ENCODE results near the gene GPR137B. TPM values are rescaled to one million over a fixed set of nuclear protein-coding genes. Genes with fewer than 3 reads are reported as not detected.
A peak's percentile ranks its signal among the peaks of the same experiment; 100 is the strongest.

GPR137B gene
- total RNA-seq, 2 donors from 2014 or later = 4.5 to 7.7 TPM

DNA sequence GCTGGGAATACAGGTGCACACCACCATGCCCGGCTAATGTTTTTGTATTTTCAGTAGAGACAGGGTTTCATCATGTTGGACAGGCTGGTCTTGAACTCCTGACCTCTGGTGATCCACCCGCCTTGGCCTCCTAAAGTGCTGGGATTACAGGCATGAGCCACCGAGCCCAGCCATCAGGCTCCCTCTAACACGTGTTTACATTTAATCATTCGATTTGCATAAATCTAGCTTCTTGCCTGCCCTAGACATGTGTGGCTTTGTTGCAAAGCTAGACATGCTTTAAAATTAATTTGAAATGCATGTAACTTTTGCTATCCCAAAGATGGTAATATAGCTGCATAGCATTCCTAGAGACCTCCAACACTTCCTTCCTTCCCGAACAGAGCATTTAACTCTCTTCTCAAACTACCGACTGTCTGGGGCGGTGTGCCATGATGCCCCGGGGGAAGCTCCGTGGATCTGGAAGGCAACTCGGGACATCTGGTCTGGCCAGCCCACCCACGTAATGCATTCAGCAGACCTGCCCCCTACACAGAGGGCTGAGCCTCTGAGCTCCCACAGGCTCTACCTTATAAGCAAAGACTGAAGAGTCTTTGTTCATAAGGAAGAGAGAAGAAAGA, 42.9 kb upstream of the GPR137B start:
- intact Hi-C loops (cut with DNase I) = no loop called here
- Histone ChIP-seq H3K27ac (no peak overlapping the region), H3K36me3 (no peaks in the 10 kb centered on the region), H3K9me3 (no peaks in the 10 kb centered on the region), H3K4me3 (no peak overlapping the region), H3K27me3 (no peaks in the 10 kb centered on the region), H3K4me1 (no peaks in the 10 kb centered on the region), H3K9ac (ENCODE audit: low read depth in 2 of 2, low read length in 2 of 2) (no peak overlapping the region)
- TF ChIP-seq, protein P1, sequence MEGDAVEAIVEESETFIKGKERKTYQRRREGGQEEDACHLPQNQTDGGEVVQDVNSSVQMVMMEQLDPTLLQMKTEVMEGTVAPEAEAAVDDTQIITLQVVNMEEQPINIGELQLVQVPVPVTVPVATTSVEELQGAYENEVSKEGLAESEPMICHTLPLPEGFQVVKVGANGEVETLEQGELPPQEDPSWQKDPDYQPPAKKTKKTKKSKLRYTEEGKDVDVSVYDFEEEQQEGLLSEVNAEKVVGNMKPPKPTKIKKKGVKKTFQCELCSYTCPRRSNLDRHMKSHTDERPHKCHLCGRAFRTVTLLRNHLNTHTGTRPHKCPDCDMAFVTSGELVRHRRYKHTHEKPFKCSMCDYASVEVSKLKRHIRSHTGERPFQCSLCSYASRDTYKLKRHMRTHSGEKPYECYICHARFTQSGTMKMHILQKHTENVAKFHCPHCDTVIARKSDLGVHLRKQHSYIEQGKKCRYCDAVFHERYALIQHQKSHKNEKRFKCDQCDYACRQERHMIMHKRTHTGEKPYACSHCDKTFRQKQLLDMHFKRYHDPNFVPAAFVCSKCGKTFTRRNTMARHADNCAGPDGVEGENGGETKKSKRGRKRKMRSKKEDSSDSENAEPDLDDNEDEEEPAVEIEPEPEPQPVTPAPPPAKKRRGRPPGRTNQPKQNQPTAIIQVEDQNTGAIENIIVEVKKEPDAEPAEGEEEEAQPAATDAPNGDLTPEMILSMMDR (IDR thresholded peaks at IDR 0.05) = no peak
- no peak for DNase-seq

DNA sequence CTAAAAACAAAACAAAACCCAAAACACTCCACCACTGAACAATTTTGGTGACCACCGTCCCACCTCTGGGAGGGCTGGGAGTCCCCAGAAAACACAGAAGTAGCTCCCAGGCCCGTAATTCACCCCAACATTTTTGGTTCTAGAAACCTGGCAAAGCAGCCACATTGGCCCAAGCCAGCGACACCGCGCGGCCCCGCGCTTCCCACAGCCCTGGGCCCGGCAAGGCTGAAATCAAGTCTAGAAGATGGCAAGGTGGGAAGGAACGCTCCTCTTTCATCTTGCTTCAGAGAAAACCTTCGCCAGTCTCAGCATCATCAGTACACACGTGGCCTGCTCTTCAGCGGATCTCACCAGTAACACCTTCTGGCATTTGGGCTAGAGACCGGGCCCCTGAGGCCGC, 41.5 kb upstream of the GPR137B start:
- intact Hi-C loops (cut with DNase I) = loop anchor here (5.0 kb wide), 1 partner anchor 772 kb away; no protein-coding TSS in a partner anchor
- TF ChIP-seq, protein P1 (IDR thresholded peaks at IDR 0.05) = no peak
- DNase-seq = no peak

DNA sequence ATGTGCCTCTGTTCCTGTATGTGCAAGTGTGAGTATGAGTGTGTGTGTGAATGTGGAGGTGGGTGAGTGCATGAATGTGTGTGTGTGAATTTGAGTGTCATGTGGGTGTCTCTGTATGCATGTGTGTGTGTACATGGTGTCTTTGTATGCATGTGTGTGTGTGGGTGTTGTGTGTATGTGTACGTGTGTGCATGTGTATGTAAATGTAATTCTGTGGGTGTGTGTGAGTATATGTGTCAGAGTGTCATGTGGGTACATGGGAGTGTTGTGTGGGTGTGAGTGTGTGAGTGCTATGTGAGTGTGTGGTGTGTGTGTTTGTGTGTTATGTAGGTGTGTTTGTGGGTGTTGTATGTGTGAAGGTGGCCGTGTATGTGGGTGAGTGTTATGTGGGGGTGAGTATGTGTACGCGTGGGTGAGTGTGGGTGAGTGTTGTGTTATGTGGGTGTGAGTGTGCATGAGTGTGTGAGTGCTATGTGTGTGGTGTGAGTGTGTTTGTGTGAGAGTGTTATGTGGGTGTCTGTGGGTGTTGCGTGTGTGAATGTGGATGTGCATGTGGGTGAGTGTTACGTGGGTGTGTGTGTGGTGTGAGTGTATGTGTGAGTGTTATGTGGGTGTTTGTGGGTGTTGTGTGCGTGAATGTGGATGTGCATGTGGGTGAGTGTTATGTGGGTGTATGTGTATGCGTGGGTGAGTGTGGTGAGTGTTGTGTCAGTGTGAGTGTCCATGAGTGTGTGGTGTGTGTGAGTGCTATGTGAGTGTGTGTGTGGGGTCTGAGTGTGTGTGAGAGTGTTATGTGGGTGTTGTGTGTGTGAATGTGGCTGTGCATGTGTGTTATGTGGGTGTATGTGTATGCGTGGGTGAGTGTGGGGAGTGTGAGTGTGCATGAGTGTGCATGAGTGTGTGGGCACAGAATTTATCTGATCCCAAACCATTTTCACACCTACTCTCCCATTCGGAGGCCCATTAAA, 40.8 kb upstream of the GPR137B start:
- intact Hi-C loops (cut with DNase I) = loop anchor here (5.0 kb wide), 1 partner anchor 771 kb away; no protein-coding TSS in a partner anchor
- H3K27ac ChIP-seq = no peak overlapping the region
- TF ChIP-seq, protein P1 (IDR thresholded peaks at IDR 0.05) = no peak
- DNase-seq = no peak
- H3K36me3 ChIP-seq = no peaks in the 10 kb centered on the region
- no peaks in the 10 kb centered on the region for H3K4me1 ChIP-seq
- H3K9ac ChIP-seq (ENCODE audit: low read depth in 2 of 2, low read length in 2 of 2) = no peak overlapping the region
- no peaks in the 10 kb centered on the region for H3K27me3 ChIP-seq
- H3K9me3 ChIP-seq = no peaks in the 10 kb centered on the region
- no peak overlapping the region for H3K4me3 ChIP-seq

More for the DNA sequence above, 41.5 kb upstream of the GPR137B start:
- Histone ChIP-seq H3K36me3 (no peaks in the 10 kb centered on the region), H3K27me3 (no peaks in the 10 kb centered on the region), H3K9ac (ENCODE audit: low read depth in 2 of 2, low read length in 2 of 2) (no peak overlapping the region), H3K4me1 (no peaks in the 10 kb centered on the region), H3K9me3 (no peaks in the 10 kb centered on the region), H3K4me3 (no peak overlapping the region), H3K27ac (no peak overlapping the region)

DNA sequence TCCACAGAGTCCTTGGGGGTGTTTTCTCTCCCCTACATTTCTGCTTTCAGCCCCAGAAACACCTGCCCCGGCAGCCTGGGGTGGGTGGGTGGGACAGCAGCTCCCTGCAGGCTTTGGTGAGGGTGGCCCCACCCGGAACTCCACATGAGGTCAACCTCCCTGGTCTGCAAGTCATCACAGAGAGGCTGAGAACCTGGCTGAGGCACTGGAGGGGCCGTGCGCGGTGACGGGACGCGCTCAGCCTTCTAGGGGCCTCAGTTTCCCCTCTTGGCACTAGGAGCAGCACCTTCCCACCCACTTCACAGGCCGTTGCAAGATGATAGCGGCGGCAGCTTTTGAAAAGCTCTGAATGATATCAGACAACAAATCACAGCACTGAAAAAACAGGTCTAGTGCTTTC, 39.7 kb upstream of the GPR137B start:
- no peak for DNase-seq
- intact Hi-C loops (cut with DNase I) = loop anchor here (5.0 kb wide), 1 partner anchor 770 kb away; no protein-coding TSS in a partner anchor

DNA sequence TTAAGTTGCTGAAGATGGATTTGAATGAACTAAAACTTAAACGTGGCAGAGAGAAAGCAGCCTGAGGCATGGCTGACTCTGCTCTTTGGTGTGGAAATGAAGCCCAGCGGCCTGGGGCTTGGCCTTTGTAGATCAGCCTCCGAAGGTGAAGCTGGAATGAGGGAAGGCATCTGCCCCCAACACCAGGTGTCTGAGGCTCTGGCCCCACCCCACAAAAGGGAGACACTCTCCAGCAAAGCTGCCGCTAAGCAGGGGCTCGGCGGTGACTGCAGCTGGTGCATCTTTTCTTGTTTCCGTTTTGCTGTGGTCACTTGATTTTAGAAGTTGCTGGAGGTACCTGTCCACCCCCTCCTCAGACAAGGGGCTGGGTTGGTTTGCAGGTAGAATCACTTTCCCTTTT, 39.3 kb upstream of the GPR137B start:
- Histone ChIP-seq H3K27ac (no peak overlapping the region), H3K9me3 (no peaks in the 10 kb centered on the region), H3K27me3 (no peaks in the 10 kb centered on the region), H3K9ac (ENCODE audit: low read depth in 2 of 2, low read length in 2 of 2) (peak overlapping the region in 1 of 2 donors; percentile 9), H3K4me1 (no peaks in the 10 kb centered on the region), H3K36me3 (no peaks in the 10 kb centered on the region), H3K4me3 (no peak overlapping the region)
- intact Hi-C loops (cut with DNase I) = loop anchor here (5.0 kb wide), 1 partner anchor 769 kb away; no protein-coding TSS in a partner anchor
- TF ChIP-seq, protein P1 (IDR thresholded peaks at IDR 0.05) = no peak
- DNase-seq = no peak

More for the DNA sequence above, 39.7 kb upstream of the GPR137B start:
- TF ChIP-seq, protein P1 (IDR thresholded peaks at IDR 0.05) = no peak
- H3K9ac ChIP-seq (ENCODE audit: low read depth in 2 of 2, low read length in 2 of 2) = no peak overlapping the region
- no peaks in the 10 kb centered on the region for H3K36me3 ChIP-seq
- no peak overlapping the region for H3K27ac ChIP-seq
- no peaks in the 10 kb centered on the region for H3K9me3 ChIP-seq
- H3K27me3 ChIP-seq = no peaks in the 10 kb centered on the region
- H3K4me1 ChIP-seq = no peaks in the 10 kb centered on the region
- H3K4me3 ChIP-seq = no peak overlapping the region

Measured in colonic mucosa (tissue), 4 donors.